ENCODE measurements around the gene TMEM185A.
"Not testable (repeated sequence)": the region's sequence is repeated elsewhere in the genome, so short reads cannot be mapped to it uniquely, and the experiment has no call there.

Gene TMEM185A

DNA sequence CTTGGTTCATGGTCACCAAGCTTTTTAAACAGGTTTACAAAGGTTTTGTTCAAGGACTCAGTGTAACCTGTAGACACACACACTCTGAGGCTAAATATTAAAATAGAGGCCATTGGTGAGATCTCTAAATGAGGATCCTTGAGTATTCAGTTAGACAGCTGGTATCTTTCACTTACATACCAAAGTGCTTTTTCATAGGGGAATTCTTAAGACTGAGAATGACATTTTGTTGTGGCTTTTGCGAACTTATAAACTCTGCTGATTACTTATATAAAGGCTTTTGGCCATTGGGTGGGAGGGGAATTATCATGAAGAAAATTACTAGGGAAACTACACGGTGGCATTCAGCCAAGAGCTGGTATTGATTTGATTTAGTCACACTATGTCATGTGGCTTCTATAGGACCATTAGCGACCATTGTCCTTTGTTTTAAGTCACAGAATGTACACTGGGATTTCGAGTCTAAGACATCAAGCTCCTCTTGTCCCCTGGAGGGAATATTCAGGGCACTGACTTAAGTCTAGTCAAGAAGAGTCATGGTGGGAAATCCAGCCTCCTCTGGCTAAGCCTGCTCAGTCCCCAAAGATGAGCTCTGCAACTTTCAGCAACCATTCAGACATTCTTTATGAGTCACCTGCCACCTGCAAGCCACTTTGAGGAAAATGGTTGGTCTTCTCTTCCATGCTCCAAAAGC lies 80.2 kb downstream of the TMEM185A start:
- not testable (repeated sequence) for DNase-seq (ENCODE audit: low spot score)

DNA sequence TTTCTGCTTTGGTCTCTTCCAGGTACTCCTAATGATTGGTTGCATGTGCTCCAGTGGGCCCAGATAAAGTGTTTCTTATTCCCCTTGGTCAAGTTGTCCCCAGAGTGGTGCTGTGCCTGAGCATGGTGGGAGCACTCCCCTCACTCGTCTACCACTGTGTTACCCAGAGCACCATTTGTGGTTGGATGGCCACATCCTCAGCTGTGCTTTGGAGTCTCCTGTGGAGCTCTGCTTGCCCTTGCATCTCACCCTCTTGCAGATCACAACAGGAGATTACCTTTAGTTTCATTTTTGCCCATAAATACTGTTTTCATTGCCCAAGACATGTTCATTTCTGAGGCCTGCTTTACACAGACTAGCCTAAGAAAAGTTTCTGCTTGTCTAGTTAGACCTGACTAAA lies 81.1 kb downstream of the TMEM185A start:
- not testable (repeated sequence) for DNase-seq (ENCODE audit: low spot score)

DNA sequence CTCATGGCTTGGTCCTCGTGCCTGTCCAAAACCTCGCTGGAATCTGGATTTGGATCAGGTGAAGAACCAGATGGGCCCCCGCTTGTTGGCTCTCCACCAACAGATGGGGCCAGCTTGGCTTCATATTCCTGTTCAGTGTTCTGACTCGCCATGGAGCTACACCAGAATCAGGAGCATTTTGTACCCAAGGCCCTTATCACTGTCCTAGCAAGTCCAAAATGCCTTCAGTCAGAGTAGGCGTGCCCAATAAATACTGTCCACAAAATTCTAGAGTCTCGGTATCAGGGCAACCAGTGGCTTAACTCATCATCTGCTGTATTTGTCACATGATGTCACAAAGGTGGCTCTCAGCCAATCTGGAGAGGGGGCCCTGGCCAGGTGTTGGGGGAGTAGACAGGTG lies 81.9 kb downstream of the TMEM185A start, which contains the start of gene HSFX3:
Gene HSFX3 (minus strand): TSS at position 224 of the 400 bp plus-strand sequence. CDS start 72 bp downstream, at position 152.
- not testable (repeated sequence) for DNase-seq (ENCODE audit: low spot score)

DNA sequence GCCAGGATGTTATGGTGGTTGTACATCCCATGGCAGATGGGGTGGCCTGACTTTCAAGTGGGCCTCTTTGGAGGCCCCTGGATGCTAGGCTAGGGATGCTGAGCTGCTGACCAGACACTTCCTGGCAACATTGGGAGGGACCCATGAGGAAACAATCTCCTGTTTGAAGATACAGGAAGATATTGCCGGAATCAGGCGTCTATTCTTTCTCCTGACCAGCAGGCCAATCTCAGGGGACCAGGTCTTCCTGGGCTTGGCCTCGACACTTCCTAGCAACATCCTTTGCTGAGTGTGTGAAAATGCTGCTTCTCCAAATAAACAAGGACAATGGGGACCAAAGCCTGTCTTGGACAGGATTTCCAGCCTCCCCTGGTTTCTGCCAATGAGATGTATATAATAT lies 83.8 kb downstream of the TMEM185A start:
- DNase-seq (ENCODE audit: low spot score): not testable (repeated sequence)

DNA sequence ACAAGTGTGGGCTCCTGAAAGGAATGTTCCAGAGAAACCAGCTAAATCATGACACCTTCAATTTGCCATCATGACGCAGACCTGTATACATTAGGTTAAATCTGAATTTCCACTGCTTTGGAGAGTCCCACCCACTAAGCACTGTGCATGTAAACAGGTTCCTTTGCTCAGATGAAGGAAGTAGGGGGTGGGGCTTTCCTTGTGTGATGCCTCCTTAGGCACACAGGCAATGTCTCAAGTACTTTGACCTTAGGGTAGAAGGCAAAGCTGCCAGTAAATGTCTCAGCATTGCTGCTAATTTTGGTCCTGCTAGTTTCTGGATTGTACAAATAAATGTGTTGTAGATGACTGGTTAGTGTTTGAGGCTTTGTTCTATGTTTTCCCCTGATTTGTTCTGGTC lies 84.6 kb downstream of the TMEM185A start:
- not testable (repeated sequence) for DNase-seq (ENCODE audit: low spot score)

All from activated CD4-positive, alpha-beta T cell treated with anti-CD3 and anti-CD28 coated beads, Interleukin-2, Interleukin-4, amounts not matched to agents 100 ng/mL and 50 ng/mL, durations not matched to agents 16 hours and 8 hours (primary cell).